Activated gamma-delta T cell treated with Interleukin-2 at 50 U/mL for 16 hours (primary cell): ENCODE measurements around the gene ZNF804A.
"Not testable (repeated sequence)": the region's sequence is repeated elsewhere in the genome, so short reads cannot be mapped to it uniquely, and the experiment has no call there.

Experiments
- DNase-seq: peaks from one replicate; pipeline ENCODE4 v3.0.0-alpha.2; 2020

The ZNF804A gene

DNA sequence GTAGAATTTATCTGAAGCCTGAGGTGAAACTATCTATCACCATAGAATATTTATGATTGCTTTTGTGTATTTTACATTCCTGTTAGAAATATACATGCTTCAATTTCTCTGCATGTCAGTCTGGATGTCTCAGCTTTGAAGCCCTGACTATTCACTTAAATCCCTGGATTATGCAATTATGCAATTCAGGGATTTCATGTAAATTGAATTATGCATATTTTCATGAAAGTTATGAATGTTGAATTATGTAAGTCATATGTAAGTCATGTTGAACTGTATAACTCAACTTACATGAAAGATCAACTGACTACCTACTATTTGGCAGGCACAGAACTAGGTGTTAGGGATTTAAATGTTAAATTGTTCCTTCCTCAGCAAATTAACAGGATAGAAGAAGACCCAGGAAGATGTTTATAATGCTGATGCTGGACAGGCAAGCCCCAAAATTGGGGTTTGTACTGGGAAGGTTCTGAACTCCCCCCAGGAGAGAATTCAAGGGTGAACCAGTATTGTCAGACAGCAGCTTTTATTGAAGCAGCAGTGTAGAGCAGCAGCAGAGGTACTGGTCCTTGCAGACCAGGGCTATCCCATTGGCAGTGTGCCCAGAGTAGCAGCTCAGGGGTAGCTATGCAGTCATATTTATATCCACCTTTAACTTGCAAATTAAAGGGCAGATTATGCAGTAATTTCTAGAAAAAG lies 236.5 kb downstream of the ZNF804A start:
- DNase-seq: no peak

GRCh38 chr2:184835398-184835715 lies 237.0 kb downstream of the ZNF804A start:
- DNase-seq: no peak

- DNase-seq: no peak
Observed at GRCh38 chr2:184847331-184847730, 249.0 kb downstream of the ZNF804A start.

DNA sequence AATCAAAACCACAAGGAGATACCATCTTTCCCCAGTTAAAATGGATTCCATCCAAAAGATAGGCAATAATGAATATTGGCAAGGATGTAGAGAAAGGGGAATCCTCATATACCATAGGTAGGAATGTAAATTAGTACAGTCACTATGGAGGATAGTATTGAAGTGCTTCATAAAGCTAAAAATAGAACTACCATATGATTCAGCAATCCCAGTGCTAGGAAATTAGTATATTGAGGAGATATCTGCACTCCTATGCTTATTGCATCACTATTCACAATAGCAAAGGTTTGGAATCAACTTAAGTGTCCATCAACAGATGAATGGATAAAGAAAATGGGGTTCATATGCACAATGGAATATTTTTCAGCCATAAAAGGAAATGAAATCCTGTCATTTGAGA lies 251.2 kb downstream of the ZNF804A start:
- DNase-seq: no peak

GRCh38 chr2:184851576-184851975 lies 253.2 kb downstream of the ZNF804A start:
- no peak for DNase-seq

DNA sequence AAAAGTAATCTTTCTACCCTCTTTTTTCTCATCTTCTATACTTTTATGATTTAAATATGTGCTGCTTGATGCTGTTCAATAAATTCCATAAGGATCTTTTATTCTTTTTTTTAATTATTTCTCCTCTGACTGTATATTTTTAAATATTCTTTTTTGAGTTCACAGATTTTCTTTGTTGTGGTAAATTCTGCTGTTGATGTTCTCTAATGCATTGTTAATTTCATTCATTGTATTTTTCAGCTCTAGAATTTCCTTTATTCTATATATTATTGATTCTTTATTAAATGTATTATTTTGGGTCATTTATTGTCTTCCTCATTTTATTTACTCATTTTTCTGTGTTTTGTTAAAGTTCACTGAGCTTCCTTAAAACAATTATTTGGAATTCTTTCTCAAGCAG lies 260.9 kb downstream of the ZNF804A start:
- DNase-seq: no peak

- DNase-seq: no peak
Observed at GRCh38 chr2:184860744-184861143, 262.4 kb downstream of the ZNF804A start.

GRCh38 chr2:184875212-184875611 lies 276.9 kb downstream of the ZNF804A start:
- DNase-seq: no peak

DNA sequence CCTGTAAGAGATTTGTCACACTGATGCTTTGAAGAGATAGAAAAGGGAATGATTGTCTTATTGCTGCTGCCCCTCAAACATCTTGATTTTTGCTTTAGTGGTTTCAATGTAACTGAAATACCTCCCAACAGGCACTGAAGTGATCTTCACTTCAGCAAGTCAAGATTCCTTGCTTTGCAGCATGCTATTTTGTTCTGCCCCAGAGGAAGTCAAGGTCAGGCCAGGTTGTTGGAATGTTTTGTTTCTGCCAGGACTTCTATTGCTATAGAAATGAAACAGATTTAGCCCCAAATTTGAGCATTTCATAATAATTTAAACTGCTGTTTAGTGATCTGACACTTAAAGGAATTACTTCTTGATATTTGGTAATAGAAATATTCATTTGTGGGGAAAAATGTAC lies 277.6 kb downstream of the ZNF804A start:
- no peak for DNase-seq

DNA sequence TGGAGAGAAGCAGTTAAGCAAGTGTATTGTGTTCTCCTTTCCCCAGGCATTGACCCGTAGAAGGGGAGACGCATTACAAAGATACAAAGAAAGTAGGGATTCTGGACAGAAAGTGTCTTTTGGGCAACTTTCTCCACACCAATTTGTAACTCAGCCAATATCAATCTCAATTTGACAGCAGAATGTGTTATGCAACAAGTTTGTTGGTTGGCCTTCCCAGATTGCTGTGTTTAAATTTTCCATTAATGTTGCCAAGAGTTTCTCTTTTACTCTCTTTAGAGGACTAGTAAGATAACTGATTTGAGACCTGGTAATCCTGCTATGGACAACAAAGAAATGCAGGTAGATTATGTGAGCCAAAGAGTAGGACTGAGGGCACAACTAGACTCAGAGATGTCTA lies 279.6 kb downstream of the ZNF804A start:
- no peak for DNase-seq

DNA sequence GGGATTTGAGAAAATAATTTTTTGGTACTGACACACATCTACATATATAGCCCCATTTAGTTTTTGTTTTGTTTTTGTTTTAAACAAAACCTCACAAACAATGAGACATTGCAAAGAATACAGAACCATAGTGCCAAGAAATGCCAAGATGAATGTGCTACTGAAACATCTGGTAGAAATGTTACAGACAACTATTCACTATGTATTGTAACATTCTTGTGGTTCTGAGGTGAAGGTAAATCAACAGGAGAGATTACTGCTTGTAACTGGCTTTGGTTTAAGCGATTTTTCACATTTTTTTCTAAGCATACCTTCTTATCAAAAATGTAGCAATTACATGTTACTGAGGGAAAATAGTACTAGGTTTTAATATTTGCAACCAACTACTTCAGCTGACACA lies 281.3 kb downstream of the ZNF804A start:
- no peak for DNase-seq

GRCh38 chr2:184886585-184886984 lies 288.3 kb downstream of the ZNF804A start:
- not testable (repeated sequence) for DNase-seq

DNA sequence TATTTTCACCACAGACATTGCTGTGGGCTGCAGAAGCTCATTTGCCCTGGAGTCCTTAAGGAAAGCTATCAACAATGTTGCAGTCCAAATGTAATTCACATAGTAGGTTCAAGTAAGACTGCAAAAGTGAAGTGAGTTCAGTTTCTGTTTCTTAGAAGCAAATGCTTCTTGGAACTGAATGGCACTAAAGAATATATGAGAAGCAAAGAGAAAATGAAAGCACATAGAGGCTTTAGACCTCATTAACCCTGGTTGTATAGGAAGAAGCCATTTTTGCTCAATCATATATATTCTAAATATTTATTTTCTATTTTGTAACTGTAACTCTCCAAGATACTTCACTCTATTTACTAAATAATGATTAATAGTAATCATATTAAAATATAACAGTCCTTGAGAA lies 292.0 kb downstream of the ZNF804A start:
- DNase-seq: no peak

- no peak for DNase-seq
Observed at GRCh38 chr2:184904991-184905390, 306.7 kb downstream of the ZNF804A start.

GRCh38 chr2:184906160-184906559 lies 307.8 kb downstream of the ZNF804A start:
- no peak for DNase-seq

GRCh38 chr2:184906709-184907108 lies 308.4 kb downstream of the ZNF804A start:
- DNase-seq: no peak

GRCh38 chr2:184908966-184909365 lies 310.6 kb downstream of the ZNF804A start:
- DNase-seq: no peak

DNA sequence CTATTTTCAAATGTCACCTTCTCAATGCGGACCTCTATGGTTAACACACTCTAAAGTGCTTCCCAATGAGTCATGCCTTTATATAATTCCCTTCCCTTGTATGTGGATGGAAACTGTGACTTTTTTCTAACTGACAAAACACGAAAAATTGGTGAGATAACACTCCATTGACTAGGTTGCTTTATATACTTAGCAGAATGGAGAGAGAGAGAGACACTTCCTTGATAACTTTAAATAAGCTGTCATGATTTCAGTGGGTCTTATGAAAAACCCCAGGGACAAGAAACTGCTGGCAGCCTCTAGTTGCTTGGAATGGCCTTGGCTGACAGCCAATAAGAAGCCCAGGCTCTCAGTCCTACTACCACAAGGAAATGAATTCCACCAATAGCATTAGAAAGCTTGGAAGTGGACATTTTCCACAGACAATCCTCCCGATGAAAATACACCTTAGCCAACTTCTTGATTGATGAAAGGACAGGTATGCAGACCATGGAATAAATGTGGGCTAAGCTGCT lies 322.2 kb downstream of the ZNF804A start:
- no peak for DNase-seq

DNA sequence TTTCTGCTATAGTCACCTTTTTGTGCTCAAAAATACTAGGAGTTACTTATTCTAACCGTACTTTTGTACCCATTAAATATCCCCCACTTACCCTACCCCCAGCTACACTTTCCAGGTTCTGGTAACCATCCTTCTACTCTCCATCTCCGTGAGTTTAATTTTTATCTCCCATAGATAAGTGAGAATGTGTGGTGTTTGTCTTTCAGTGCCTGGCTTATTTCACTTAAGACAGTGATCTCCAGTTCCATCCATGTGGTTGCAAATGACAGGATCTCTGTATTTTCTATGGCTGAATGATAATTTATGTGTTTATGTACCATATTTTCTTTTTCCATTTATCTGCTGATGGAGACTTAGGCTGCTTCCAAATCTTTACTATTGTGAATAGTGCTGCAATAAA lies 323.3 kb downstream of the ZNF804A start:
- no peak for DNase-seq

DNA sequence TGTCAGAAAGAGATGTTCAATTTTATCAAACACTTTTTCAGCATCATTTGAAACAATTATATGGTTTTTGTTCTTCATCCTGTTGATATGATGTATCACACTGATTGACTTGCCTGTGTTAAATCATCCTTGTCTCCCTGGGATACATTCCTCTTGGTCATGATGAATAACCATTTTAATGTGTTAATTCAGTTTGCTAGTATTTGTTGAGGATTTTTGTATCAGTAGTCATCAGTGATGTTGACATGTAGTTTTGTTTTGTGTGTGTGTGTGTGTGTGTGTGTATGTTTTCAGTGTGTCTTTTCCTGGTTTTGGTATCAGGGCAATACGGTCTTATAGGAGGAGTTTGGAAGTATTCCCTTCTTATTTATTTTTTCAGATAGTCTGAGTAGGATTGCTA lies 325.4 kb downstream of the ZNF804A start:
- no peak for DNase-seq

DNA sequence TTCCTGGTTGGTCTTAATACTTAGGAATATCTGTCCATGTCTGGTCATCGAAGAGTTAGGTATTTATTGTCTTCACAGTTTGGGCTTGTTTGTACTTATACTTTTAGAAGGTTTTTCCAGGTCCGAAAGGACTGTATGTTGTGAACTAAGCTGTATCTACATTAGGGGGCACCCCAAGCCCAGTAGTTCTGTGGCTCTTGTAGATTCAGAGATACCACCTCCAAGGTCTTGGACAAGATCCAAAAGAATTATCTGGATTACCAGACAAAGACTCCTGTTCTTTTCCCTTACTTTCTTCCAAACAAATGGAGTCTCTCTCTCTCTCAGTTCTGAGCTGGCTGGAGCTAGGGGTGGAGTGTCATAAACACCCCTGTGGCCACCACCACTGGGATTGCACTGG lies 328.7 kb downstream of the ZNF804A start:
- no peak for DNase-seq

DNA sequence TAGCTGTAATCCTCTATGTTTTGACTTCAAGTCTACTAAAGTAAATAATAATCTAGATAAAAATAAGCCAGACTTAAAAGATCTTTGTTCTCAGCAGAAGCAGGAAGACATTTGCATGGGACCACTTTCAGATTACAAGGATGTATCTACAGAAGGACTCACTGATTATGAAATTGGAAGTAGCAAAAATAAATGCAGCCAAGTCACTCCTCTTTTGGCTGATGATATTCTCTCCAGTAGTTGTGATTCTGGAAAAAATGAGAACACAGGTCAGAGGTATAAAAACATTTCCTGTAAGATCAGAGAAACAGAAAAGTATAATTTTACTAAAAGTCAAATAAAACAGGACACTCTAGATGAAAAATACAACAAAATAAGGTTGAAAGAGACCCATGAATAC lies 338.4 kb downstream of the ZNF804A start:
- no peak for DNase-seq

DNA sequence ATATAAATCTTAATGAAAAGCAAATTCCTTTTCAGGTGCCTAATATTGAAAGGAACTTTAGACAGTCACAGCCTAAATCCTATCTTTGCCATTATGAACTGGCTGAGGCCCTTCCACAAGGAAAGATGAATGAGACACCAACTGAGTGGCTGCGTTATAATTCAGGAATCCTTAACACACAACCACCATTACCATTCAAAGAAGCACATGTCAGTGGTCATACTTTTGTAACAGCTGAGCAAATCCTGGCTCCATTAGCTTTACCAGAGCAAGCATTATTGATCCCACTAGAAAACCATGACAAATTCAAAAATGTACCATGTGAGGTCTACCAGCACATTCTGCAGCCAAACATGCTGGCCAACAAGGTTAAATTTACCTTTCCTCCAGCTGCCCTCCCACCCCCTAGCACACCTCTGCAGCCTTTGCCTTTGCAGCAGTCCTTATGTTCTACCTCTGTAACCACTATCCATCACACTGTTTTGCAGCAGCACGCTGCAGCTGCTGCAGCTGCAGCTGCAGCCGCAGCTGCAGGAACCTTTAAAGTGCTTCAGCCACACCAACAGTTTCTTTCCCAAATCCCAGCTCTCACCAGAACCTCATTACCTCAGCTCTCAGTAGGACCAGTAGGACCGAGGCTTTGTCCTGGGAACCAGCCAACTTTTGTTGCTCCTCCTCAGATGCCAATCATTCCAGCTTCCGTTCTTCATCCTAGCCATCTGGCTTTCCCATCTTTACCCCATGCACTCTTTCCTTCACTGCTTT lies 340.1 kb downstream of the ZNF804A start:
- no peak for DNase-seq

GRCh38 chr2:184945326-184945725 lies 347.0 kb downstream of the ZNF804A start:
- no peak for DNase-seq

DNA sequence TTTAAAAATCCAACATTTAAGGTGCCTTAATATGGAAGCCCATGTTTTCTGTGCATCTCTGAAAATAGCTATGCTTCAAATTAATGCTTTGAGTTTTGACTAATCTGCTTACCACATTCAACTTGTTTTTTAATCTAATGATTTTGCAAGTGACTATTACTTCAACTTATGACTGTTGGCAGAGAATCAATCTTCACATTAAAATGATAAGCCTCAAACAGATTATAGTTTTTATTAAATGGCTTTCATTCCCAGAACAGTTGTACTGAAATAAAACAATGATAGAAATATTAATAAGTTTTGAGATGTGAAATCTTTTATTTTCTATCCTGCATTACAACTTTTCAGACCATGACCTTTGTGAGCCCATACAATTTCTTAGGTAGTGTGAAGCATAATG lies 347.5 kb downstream of the ZNF804A start:
- no peak for DNase-seq
